Measurements from ENCODE around the gene ARHGAP23.
"Not testable (repeated sequence)": the region's sequence is repeated elsewhere in the genome, so short reads cannot be mapped to it uniquely, and the experiment has no call there.

Gene ARHGAP23

DNA sequence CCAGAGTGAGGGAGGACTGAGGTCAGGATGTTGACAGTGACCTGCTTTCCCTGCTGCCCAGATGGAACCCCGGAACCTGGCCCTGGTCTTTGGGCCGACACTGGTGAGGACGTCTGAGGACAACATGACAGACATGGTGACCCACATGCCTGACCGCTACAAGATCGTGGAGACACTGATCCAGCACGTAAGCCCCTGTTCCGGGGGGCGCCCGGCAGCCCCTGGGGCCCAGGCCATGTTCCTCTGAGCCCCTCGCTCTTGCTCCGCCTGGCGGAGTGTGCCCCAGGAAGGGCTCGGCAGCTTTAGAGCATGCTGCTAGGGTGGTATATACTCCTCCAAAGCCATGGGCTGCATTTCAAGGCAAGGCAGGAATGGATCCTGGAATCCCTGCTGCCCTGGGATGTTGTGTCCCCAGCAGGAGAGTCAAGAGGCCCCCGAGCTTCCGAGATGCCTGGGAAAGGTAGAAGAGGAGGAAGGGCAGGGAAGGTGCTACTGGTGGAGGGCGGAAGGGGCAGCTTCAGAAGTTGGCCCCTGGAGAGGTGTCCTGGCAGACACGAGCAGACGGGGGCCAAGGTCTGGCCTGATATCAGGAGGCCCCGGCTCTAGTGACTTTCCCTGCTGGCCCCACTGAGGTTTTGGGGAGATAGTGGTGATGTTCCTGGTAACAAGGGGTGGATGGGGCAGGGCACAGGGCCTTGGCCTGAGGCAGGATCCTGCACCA, 63.2 kb downstream of the ARHGAP23 start:
- not testable (repeated sequence) for DNase-seq

- peak; percentile 86 to 91 for DNase-seq
These were observed 64.1 kb downstream of the ARHGAP23 start for GRCh38 chr17:38492067-38493040.

DNA sequence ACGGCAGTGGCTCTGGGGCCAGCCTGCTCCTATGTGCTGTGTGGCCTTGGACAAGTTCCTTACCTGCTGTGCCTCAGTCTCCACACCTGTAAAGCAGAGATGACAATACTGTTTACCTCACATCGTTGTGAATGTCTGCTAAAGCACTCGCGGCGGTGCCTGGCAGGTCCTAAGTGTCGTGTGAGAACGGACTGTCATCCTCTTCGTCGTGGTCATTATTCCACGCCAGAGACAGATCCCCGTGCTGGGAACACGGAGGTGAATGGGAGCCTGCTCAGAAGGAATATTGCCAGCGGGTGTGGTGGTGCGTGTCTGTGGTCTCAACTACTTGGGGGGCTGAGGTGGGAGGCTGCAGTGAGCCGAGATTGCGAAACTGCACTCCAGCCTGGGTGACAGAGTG, 65.9 kb downstream of the ARHGAP23 start:
- not testable (repeated sequence) for DNase-seq

- not testable (repeated sequence) for DNase-seq
These were observed 69.4 kb downstream of the ARHGAP23 start for GRCh38 chr17:38497656-38498055.

GRCh38 chr17:38498353-38498752, 70.1 kb downstream of the ARHGAP23 start:
- no peak for DNase-seq

- DNase-seq, result not testable (repeated sequence)
These were observed 71.0 kb downstream of the ARHGAP23 start for GRCh38 chr17:38499230-38499629.

GRCh38 chr17:38501718-38502117, 73.5 kb downstream of the ARHGAP23 start:
- DNase-seq, result not testable (repeated sequence)

DNA sequence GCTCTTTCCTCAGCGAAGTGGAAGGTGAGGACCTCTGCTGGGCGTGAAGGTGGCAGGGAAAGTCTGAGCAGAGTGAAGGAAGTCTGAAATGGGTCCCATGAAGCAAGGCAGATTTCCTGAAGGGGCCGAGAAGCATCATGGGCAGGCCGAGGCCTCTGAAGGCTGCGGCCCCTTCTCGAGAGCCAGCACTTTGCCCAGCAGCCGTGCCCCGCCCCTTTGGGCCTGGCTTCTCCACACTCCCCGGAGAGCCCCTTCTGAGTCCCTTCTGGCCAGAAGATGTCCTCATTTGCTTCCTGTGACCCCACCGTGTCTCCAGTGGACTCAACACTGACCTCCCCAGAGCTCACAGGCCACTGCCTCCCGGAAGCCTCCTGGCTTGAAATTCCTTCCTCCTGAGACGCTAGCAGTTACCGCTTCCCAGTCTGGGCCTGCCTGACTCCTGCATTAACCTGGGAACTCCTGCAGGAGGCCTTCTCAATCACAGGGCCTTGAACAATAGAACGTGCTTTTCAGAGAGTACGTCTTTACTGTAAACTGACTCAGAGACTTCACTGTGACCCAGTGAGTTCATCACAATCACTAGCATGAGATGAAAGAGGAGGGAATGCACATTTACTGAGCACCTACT, 75.1 kb downstream of the ARHGAP23 start:
- DNase-seq, result not testable (repeated sequence)

- no peak for DNase-seq
These were observed 76.0 kb downstream of the ARHGAP23 start for GRCh38 chr17:38504216-38504615.

DNA sequence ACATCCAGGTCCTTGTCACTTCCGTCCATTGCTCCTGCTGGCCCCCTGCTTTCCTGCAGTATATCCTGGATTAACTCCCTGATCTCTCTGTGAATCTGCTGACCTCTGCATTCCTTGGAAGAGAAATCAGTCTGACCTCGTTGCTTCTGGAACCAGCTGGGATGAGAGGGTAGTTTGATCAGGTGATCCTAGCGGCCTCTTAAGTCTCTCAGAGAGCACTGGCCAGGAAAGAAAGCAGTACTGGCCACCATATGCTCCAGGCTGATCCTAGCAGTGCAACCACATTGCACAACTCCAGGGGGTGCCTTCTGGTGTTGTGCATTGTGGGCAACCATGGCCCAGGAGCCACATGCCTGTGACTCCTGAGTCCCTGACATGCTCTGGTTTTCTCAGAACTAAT, 79.2 kb downstream of the ARHGAP23 start:
- no peak for DNase-seq

- no peak for DNase-seq
These were observed 79.8 kb downstream of the ARHGAP23 start for GRCh38 chr17:38507921-38508569.

GRCh38 chr17:38508570-38508950, 80.3 kb downstream of the ARHGAP23 start:
- DNase-seq, result no peak

GRCh38 chr17:38508954-38509771, 80.9 kb downstream of the ARHGAP23 start:
- peak; percentile 63 to 67 for DNase-seq

DNA sequence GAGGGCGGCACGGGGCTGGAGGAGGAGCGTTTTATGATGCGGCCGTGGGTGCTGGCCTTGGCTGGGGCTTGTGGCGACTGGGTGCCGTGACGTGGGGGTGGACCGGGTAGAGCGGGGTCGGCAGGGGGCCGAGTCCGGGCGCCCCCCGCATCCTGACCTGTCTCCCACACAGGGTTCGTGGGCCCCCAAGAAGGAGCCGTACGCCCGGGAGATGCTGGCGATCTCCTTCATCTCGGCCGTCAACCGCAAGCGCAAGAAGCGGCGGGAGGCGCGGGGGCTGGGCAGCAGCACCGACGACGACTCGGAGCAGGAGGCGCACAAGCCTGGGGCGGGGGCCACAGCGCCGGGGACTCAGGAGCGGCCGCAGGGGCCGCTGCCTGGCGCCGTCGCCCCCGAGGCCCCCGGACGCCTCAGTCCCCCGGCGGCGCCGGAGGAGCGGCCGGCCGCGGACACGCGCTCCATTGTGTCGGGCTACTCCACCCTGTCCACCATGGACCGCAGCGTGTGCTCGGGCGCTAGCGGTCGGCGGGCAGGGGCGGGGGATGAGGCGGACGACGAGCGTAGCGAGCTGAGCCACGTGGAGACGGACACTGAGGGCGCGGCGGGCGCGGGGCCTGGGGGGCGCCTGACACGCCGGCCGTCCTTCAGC, 81.6 kb downstream of the ARHGAP23 start:
- DNase-seq, result no peak

DNA sequence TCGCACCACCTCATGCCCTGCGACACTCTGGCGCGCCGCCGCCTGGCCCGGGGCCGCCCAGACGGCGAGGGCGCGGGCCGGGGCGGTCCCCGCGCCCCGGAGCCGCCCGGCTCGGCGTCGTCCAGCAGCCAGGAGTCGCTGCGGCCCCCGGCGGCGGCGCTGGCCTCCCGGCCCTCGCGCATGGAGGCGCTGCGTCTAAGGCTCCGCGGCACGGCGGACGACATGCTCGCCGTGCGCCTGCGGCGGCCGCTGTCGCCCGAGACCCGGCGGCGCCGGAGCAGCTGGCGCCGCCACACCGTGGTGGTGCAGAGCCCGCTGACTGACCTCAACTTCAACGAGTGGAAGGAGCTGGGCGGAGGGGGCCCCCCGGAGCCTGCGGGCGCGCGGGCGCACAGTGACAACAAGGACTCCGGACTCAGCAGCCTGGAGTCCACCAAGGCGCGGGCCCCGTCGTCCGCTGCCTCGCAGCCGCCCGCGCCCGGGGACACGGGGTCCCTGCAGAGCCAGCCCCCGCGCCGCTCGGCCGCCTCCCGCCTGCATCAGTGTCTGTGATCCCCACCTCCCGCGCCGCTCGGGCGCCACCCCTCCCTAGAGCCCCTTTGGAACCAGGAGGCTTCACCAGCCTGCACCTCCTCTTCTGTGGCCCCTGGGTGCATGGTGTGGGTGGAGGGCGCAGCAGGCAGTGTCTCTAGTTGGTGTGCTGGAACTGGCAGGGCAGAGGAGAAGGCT, 82.3 kb downstream of the ARHGAP23 start:
- DNase-seq, result no peak

GRCh38 chr17:38511150-38512108, 83.2 kb downstream of the ARHGAP23 start:
- no peak for DNase-seq

GRCh38 chr17:38512473-38513058, 84.3 kb downstream of the ARHGAP23 start:
- DNase-seq, result no peak

- DNase-seq, result not testable (repeated sequence)
These were observed 98.3 kb downstream of the ARHGAP23 start for GRCh38 chr17:38526526-38526925.

DNA sequence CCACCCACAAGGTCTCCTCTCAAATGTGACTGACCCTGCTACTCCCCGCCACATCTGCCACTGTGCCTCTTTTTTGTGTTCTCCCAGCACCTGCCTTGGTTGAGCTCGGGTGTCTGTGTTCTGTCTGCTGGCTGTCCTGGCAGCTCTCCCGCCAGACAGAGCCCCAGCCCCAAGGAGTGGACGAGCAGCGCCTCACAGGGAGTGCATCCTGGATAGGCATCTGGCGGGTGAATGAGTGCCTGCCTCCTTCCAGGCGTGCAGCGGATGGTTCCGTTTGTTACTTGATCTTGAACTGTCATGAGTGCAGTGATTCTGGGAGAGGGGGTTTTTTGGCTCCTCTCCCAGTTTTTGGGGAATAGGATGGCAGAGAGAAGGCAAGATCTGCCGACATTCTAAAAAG, 99.9 kb downstream of the ARHGAP23 start:
- DNase-seq, result not testable (repeated sequence)
